HepG2 (cell line): ENCODE results near the gene CAMTA2. TPM values are rescaled to one million over a fixed set of nuclear protein-coding genes. Genes with fewer than 3 reads are reported as not detected.

Source experiments
- ADNP ChIP-seq: sonication (generic); formaldehyde crosslinking; IDR thresholded peaks from 2 replicates; pipeline ENCODE4 v1.4.0; 2020; ENCODE audit warnings: missing genetic modification reagents
- CBX2 ChIP-seq, 2 experiments: fragments of 200-600 bp in 1 of 2; sonication (generic); formaldehyde crosslinking in 1 of 2; IDR thresholded peaks; 2 replicates each; pipeline versions ENCODE4 v1.7.0 to v1.8.1; 2018 to 2022; ENCODE audit warnings: low read depth in 2 of 2, low read length in 1 of 2, mild to moderate bottlenecking in 1 of 2, missing genetic modification reagents in 1 of 2
- ELF4 ChIP-seq: sonication (generic); formaldehyde crosslinking; IDR thresholded peaks from 2 replicates; pipeline ENCODE4 v1.5.0; 2020; ENCODE audit warnings: missing genetic modification reagents, mild to moderate bottlenecking, moderate library complexity, borderline replicate concordance
- FOXC1 ChIP-seq: sonication (generic); formaldehyde crosslinking; IDR thresholded peaks from 2 replicates; pipeline ENCODE4 v1.8.0; 2022; ENCODE audit warnings: mild to moderate bottlenecking, missing genetic modification reagents, borderline replicate concordance
- PBX2 ChIP-seq: IDR thresholded peaks from 2 replicates; pipeline ENCODE4 v1.6.1; 2016; ENCODE audit warnings: control low read depth
- PHF21A ChIP-seq: sonication (generic); formaldehyde crosslinking; IDR thresholded peaks from 2 replicates; pipeline ENCODE4 v1.5.0; 2020; ENCODE audit warnings: mild to moderate bottlenecking, missing genetic modification reagents
- STAT5B ChIP-seq: sonication (generic); formaldehyde crosslinking; IDR thresholded peaks from 2 replicates; pipeline ENCODE4 v1.4.0; 2020; ENCODE audit warnings: missing genetic modification reagents
- STAT6 ChIP-seq: sonication (generic); formaldehyde crosslinking; IDR thresholded peaks from 2 replicates; pipeline ENCODE4 v1.4.0; 2020; ENCODE audit warnings: missing genetic modification reagents, mild to moderate bottlenecking, borderline replicate concordance
- TBP ChIP-seq: sonication (generic); formaldehyde crosslinking; IDR thresholded peaks from 2 replicates; pipeline ENCODE4 v1.5.0; 2020; ENCODE audit warnings: missing genetic modification reagents
- TBX3 ChIP-seq: fragments of 450-650 bp; IDR thresholded peaks from 2 replicates; pipeline ENCODE4 v1.6.1; 2017; ENCODE audit warnings: antibody characterized with exemption, mild to moderate bottlenecking, inconsistent platforms, borderline replicate concordance
- TCF12 ChIP-seq, 2 experiments: fragments of 450-650 bp in 1 of 2; sonication (generic) in 1 of 2; formaldehyde crosslinking in 1 of 2; IDR thresholded peaks; 2 replicates each; pipeline versions ENCODE4 v1.6.1 to v1.8.0; 2017 to 2022; ENCODE audit warnings: antibody characterized with exemption in 1 of 2, mild to moderate bottlenecking in 1 of 2, missing genetic modification reagents in 1 of 2, moderate library complexity in 1 of 2
- ZFYVE20 ChIP-seq: sonication (generic); formaldehyde crosslinking; IDR thresholded peaks from 2 replicates; pipeline ENCODE4 v1.8.0; 2023; ENCODE audit warnings: low read depth, mild to moderate bottlenecking, moderate library complexity, missing genetic modification reagents, borderline replicate concordance
- ZNF232 ChIP-seq: sonication (generic); formaldehyde crosslinking; IDR thresholded peaks from 2 replicates; pipeline ENCODE4 v1.4.0; 2020; ENCODE audit warnings: missing genetic modification reagents, borderline replicate concordance
- ZNF281 ChIP-seq: sonication (generic); formaldehyde crosslinking; IDR thresholded peaks from 2 replicates; pipeline ENCODE4 v1.4.0; 2020; ENCODE audit warnings: missing genetic modification reagents, borderline replicate concordance
- ZNF496 ChIP-seq: sonication (generic); formaldehyde crosslinking; IDR thresholded peaks from 2 replicates; pipeline ENCODE4 v1.8.1; 2023; ENCODE audit warnings: mild to moderate bottlenecking, moderate library complexity, missing genetic modification reagents; ENCODE audit not compliant: insufficient replicate concordance
- ZNF580 ChIP-seq: IDR thresholded peaks from 2 replicates; pipeline ENCODE4 v1.6.1; 2016; ENCODE audit warnings: low read depth, borderline replicate concordance
- ZNF674 ChIP-seq: sonication (generic); formaldehyde crosslinking; IDR thresholded peaks from 2 replicates; pipeline ENCODE4 v1.5.0; 2020; ENCODE audit warnings: low read depth, mild to moderate bottlenecking, missing genetic modification reagents
- ZSCAN5A ChIP-seq: sonication (generic); formaldehyde crosslinking; IDR thresholded peaks from 2 replicates; pipeline ENCODE4 v1.8.0; 2022; ENCODE audit warnings: mild to moderate bottlenecking, missing genetic modification reagents, borderline replicate concordance
- ZZZ3 ChIP-seq: sonication (generic); formaldehyde crosslinking; IDR thresholded peaks from 2 replicates; pipeline ENCODE4 v1.4.0; 2020; ENCODE audit warnings: missing genetic modification reagents, mild to moderate bottlenecking, borderline replicate concordance
- polyA plus RNA-seq, 8 experiments: library from polyadenylated mRNA; depleted of rRNA in 3 of 8; stranded (reverse) in 7 of 8; unstranded in 1 of 8; fragments of >200 nt; fragmentation: Illumina TruSeq in 4 of 8; extraction: Trizol in 4 of 8; gene quantifications; 2 replicates each; pipeline versions ENCODE4 v1.2.1 to v1.2.3, GENCODE V29; 2011 to 2016; ENCODE audit warnings: low read depth in 4 of 8, missing spikeins in 1 of 8, mixed read lengths in 1 of 8; ENCODE audit not compliant: insufficient read depth in 1 of 8
- total RNA-seq, 5 experiments: library from RNA; depleted of rRNA; stranded (reverse); fragments of >200 nt; fragmentation: Illumina TruSeq; extraction: Trizol; gene quantifications; 2 replicates each; pipeline ENCODE4 v1.2.3, GENCODE V29; 2016; ENCODE audit warnings: low read depth in 1 of 5

Gene CAMTA2
- total and polyA plus RNA-seq, 2 of the 13 experiments (the other 11 are each of a cell fraction or from before 2014, with no cell fraction given), result 4.1 to 7.1 TPM

GRCh38 chr17:4949321-4950074, 38.0 kb downstream of the CAMTA2 start (continued):
- TF ChIP-seq TBX3 (0 out of 2 replicates have a peak, but pooled peaks have one; percentile 19), STAT6 (CRISPR knock-in tag) (no peak), PBX2 (no peak), ZNF580 (CRISPR knock-in tag) (no peak; the same call in 1 of the 2 replicates), ZNF232 (CRISPR knock-in tag) (peak; percentile 68; the same call in 1 of the 2 replicates), CBX2 (IDR thresholded peaks at IDR 0.05; ENCODE audit: low read depth, low read length) (no peak), CBX2 (CRISPR knock-in tag; IDR thresholded peaks at IDR 0.05; ENCODE audit: low read depth) (no peak), FOXC1 (CRISPR knock-in tag) (peak; percentile 71; the same call in 1 of the 2 replicates), ZFYVE20 (CRISPR knock-in tag) (peak; percentile 26; the same call in 1 of the 2 replicates), ZNF496 (CRISPR knock-in tag) (no peak), PHF21A (CRISPR knock-in tag) (peak; percentile 45; the same call in 1 of the 2 replicates), ZSCAN5A (CRISPR knock-in tag) (peak; percentile 80; the same call in 1 of the 2 replicates), ZNF281 (CRISPR knock-in tag) (peak; percentile 66; the same call in 1 of the 2 replicates), STAT5B (CRISPR knock-in tag) (no peak), TCF12 (IDR thresholded peaks at IDR 0.05) (no peak), TCF12 (CRISPR knock-in tag; IDR thresholded peaks at IDR 0.05) (peak; percentile 75; the same call in 1 of the 2 replicates), ZNF674 (CRISPR knock-in tag) (no peak), ELF4 (no peak), ZZZ3 (CRISPR knock-in tag) (no peak), TBP (CRISPR knock-in tag) (no peak), ADNP (no peak)
